Esophagus muscularis mucosa (tissue), 4 donors: ENCODE measurements around the gene PITX1. TPM values are rescaled to one million over a fixed set of nuclear protein-coding genes. Genes with fewer than 3 reads are reported as not detected.

Experiments used
- DNase-seq: peaks from one replicate; pipeline ENCODE4 v3.0.0-alpha.2; 2017; ENCODE audit errors: extremely low spot score
- H3K27ac ChIP-seq, 4 donors: fragments of 200-600 bp; sonication (generic); replicated peaks in 1 of 4; 1 replicate in 3 of 4; 2 replicates in 1 of 4; pipeline ENCODE4 v1.5.1; 2016 to 2019; ENCODE audit warnings: mild to moderate bottlenecking in 1 of 4
- H3K27me3 ChIP-seq, 4 donors: fragments of 200-600 bp; sonication (generic); one replicate each; pipeline versions ENCODE4 v1.5.1 to v1.6.0; 2016 to 2019
- H3K36me3 ChIP-seq, 4 donors: fragments of 200-600 bp; sonication (generic); one replicate each; pipeline ENCODE4 v1.5.1; 2016 to 2019
- H3K4me1 ChIP-seq, 4 donors: fragments of 200-600 bp; sonication (generic); one replicate each; pipeline ENCODE4 v1.5.1; 2016 to 2019
- H3K4me3 ChIP-seq, 4 donors: fragments of 200-600 bp; sonication (generic); 1 replicate in 2 of 4; 2 replicates in 2 of 4; pipeline ENCODE4 v1.5.1; 2016 to 2019; ENCODE audit warnings: mild to moderate bottlenecking in 4 of 4, moderate library complexity in 1 of 4
- H3K9me3 ChIP-seq, 4 donors: fragments of 200-600 bp; sonication (generic); 1 replicate in 3 of 4; 2 replicates in 1 of 4; pipeline ENCODE4 v1.5.1; 2016 to 2019
- EP300 ChIP-seq: sonication (generic); formaldehyde crosslinking; IDR thresholded peaks from one replicate; pipeline ENCODE4 v1.6.1; 2017; ENCODE audit warnings: antibody characterized with exemption
- POLR2A ChIP-seq: fragments of 450-650 bp; IDR thresholded peaks from one replicate; pipeline ENCODE4 v1.6.1; 2017; ENCODE audit warnings: antibody characterized with exemption, moderate library complexity, mild to moderate bottlenecking, low read depth
- POLR2AphosphoS5 ChIP-seq, 2 donors: sonication (generic); formaldehyde crosslinking; IDR thresholded peaks; one replicate each; pipeline ENCODE4 v1.6.1; 2017; ENCODE audit warnings: antibody characterized with exemption in 2 of 2
- WGBS: methylation state at CpG from one replicate; pipeline ENCODE4 v1.1.5; 2018; 5-methylcytosine and 5-hydroxymethylcytosine counted together
- intact Hi-C: fragments of 100-400 bp; cut with DNase I; formaldehyde crosslinking; loops from one replicate; pipeline ENCODE4 v1.15.1; 2023
- total RNA-seq, 4 donors: library from RNA; depleted of rRNA; stranded (reverse); fragments of >200 nt; gene quantifications; one replicate each; pipeline versions ENCODE4 v1.1.0 to v1.2.1, GENCODE V29; 2016
- TF ChIP-seq, protein P1 (sequence below), 3 experiments: fragments of 200-600 bp in 2 of 3; fragments of 450-650 bp in 1 of 3; sonication (generic) in 2 of 3; IDR thresholded peaks; one replicate each; pipeline ENCODE4 v1.5.1; 2017 to 2019; ENCODE audit warnings: antibody characterized with exemption in 3 of 3, mild to moderate bottlenecking in 2 of 3, moderate library complexity in 1 of 3

The PITX1 gene
- total RNA-seq, 4 donors from 2014 or later = 3.7 to 8.7 (median 6.2) TPM

DNA sequence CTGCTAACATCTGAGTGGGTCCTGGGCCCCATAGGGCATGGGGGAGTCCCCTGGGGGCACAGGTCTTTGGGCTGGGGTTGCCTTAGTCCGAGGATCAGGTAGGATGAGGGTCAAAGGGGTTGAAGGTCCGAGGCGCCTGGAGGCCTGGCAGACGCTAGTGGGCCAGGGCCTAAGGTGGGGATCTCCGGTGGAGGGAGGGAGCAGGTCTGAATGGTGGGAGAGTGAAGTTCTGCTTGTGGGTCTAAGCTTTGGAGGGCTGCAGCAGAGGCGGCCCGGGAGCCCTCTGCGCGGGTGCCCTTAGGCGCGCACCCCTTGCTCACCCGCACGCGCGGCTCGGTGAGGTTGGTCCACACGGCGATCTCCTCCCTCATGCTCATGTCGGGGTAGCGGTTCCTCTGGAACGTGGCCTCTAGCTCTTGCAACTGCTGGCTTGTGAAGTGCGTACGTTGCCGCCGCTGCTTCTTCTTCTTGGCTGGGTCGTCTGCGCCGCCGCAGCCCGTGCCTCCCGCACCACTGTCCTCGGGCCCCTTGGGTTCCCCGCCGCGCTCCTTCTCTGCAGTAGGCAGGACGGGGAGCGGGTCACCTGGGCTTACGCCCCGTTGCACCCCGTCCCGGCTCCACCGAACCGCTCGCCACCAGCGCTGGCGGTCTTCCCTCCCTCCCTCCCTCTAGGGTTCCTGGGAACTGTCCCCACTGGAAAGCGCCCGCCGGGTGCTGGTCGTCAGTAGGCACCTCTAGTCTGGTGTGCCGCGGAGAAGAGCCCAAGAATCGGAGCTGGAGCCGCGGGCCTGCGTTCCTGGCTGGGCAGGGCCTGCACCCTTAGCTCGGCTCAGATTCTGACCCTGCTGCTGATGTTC lies 2.8 kb downstream of the PITX1 start:
- 33% methylated on average over 23 of the region's 57 CpGs for WGBS
- intact Hi-C loops = no loop called here
- TF ChIP-seq POLR2A = no peak
- no peak for TF ChIP-seq POLR2AphosphoS5 (IDR thresholded peaks at IDR 0.05)
- TF ChIP-seq, protein P1, sequence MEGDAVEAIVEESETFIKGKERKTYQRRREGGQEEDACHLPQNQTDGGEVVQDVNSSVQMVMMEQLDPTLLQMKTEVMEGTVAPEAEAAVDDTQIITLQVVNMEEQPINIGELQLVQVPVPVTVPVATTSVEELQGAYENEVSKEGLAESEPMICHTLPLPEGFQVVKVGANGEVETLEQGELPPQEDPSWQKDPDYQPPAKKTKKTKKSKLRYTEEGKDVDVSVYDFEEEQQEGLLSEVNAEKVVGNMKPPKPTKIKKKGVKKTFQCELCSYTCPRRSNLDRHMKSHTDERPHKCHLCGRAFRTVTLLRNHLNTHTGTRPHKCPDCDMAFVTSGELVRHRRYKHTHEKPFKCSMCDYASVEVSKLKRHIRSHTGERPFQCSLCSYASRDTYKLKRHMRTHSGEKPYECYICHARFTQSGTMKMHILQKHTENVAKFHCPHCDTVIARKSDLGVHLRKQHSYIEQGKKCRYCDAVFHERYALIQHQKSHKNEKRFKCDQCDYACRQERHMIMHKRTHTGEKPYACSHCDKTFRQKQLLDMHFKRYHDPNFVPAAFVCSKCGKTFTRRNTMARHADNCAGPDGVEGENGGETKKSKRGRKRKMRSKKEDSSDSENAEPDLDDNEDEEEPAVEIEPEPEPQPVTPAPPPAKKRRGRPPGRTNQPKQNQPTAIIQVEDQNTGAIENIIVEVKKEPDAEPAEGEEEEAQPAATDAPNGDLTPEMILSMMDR (IDR thresholded peaks at IDR 0.05) = no peak
- TF ChIP-seq EP300 = no peak
- H3K4me1 ChIP-seq = peaks cover 36 to 73% (median 67%) of the 10 kb centered on the region in 4 donors
- peaks cover 33 to 100% (median 64%) of the 10 kb centered on the region in 4 donors for H3K27me3 ChIP-seq
- no peak for DNase-seq
- no peaks in the 10 kb centered on the region for H3K9me3 ChIP-seq
- no peaks in the 10 kb centered on the region for H3K36me3 ChIP-seq
- H3K27ac ChIP-seq = peak overlapping the region in 3 of 4 donors; percentile 26 to 60 (median 37)
- H3K4me3 ChIP-seq = peak overlapping the region; percentile 59 to 71 (median 62)

GRCh38 chr5:135030123-135030955 lies 3.7 kb downstream of the PITX1 start:
- H3K9me3 ChIP-seq = no peaks in the 10 kb centered on the region
- H3K4me1 ChIP-seq = peaks cover 36 to 73% (median 67%) of the 10 kb centered on the region in 4 donors
- H3K4me3 ChIP-seq = peak overlapping the region; percentile 59 to 71 (median 62)
- H3K27ac ChIP-seq = peak overlapping the region in 3 of 4 donors; percentile 26 to 60 (median 37)
- H3K27me3 ChIP-seq = peaks cover 33 to 99% (median 64%) of the 10 kb centered on the region in 4 donors
- intact Hi-C loops = no loop called here
- no peaks in the 10 kb centered on the region for H3K36me3 ChIP-seq
- TF ChIP-seq, protein P1 (IDR thresholded peaks at IDR 0.05) = no peak
- TF ChIP-seq POLR2A = no peak
- TF ChIP-seq POLR2AphosphoS5 (IDR thresholded peaks at IDR 0.05) = no peak
- no peak for TF ChIP-seq EP300
- WGBS = 22% methylated on average over 13 of the region's 13 CpGs
- no peak for DNase-seq

DNA sequence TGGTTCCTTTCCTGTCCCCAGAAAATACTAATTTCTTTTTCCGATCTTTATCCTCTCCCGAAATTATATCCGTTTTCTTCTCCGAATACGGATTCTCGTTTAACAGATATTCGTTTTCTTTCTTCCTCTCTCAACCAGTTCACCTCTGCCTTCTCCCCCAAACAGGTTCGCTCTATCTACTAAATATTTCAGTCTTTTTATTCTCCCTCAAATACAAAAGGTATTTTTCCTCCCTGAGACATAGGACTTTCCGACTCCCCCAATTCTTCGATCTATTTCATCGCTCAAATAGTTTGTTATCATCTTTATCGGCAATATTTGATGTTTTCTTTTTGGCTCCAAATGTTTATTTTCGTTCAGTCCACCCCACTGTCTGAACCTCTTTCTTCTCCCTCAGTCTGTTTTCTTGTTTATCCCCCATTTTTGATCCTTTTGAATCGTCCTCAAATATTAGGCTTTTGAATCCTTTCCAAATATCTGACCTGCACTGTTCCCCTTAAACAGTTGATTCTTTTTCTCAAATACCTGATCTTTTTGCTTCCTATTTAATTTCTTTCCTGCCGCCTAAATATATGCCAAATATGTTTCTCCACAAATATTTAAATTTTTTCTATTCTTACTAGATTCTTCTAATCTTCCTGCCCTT lies 4.4 kb downstream of the PITX1 start:
- Histone ChIP-seq H3K27me3 (peaks cover 33 to 91% (median 62%) of the 10 kb centered on the region in 4 donors), H3K9me3 (no peaks in the 10 kb centered on the region), H3K27ac (peak overlapping the region in 1 of 4 donors; percentile 14), H3K4me3 (no peak overlapping the region), H3K36me3 (no peaks in the 10 kb centered on the region), H3K4me1 (peaks cover 36 to 69% (median 65%) of the 10 kb centered on the region in 4 donors)
- TF ChIP-seq EP300 = no peak
- TF ChIP-seq POLR2AphosphoS5 (IDR thresholded peaks at IDR 0.05) = peak in 1 of 2 donors; percentile 10
- TF ChIP-seq, protein P1 (IDR thresholded peaks at IDR 0.05) = no peak
- no peak for TF ChIP-seq POLR2A
- intact Hi-C loops = no loop called here
- WGBS = 29% methylated on average over 15 of the region's 15 CpGs
- no peak for DNase-seq

- DNase-seq = no peak
- Histone ChIP-seq H3K36me3 (no peaks in the 10 kb centered on the region), H3K4me3 (peak overlapping the region in 1 of 4 donors; percentile 22), H3K4me1 (peaks cover 30 to 63% (median 58%) of the 10 kb centered on the region in 4 donors), H3K27me3 (peaks cover 30 to 85% (median 60%) of the 10 kb centered on the region in 4 donors), H3K9me3 (no peaks in the 10 kb centered on the region), H3K27ac (peak overlapping the region in 1 of 4 donors; percentile 14)
- 32% methylated on average over 44 of the region's 62 CpGs for WGBS
- TF ChIP-seq POLR2A = no peak
- intact Hi-C loops = no loop called here
Observed at GRCh38 chr5:135028791-135029476, 5.1 kb downstream of the PITX1 start.
